ENCODE data around the gene RELN.

Gene RELN

DNA sequence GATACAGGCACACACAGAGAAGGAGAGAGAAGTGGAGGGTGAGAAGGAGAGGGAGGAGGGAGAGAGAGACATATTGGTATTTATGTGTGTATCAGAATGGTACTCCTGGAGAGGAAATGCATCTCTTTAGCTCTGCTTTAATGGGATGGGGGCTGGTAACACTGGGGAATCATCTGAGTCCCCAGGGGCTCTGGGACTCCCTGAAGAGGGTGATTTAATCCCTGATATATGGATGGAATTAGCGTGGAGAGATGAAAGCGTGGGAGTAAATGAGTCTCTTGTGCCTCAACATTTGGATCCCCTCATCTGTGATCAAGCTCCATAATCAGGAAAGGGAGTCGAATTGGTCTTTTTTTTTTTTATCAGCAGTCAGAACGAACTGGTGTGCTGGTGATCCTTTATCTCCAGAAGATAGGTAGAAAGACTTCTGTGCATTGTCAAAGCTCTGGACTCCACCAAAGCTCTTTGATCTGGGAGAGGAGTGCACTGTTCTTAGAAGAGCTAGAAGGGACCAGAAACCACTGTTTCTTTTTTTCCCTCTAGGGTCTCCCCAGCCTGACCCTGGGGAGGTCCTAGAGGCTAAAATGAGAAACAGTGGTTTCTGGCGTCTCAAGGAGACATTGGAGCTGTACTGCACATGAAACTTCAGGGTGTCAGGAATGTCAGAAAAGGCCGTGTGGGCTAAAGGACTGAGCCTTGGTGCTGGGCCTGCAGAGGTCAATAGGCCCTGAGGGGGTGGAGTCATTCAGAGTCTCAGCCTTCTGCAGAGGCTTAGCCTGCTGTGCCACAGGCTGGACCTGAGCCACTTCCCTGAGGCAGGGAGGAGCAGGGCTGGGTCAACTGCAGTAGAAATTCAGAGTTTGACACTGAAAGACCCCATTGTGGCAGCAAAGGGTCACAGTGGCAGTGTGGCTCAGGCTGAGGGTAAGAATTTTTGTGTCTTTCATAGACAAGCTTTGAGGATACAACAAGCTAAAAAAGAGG is 309.0 kb downstream of the RELN start:
- no peak overlapping the region for H2BK15ac ChIP-seq (replicated peaks; ENCODE audit: low read depth)
- no CpG with 5 or more reads among the region's 6 CpGs for WGBS (ENCODE audit: extremely low coverage, insufficient coverage, low lambda C conversion rate)
- no peaks in the 10 kb centered on the region for H3K27me3 ChIP-seq (ENCODE audit: insufficient read depth, low read length, poor library complexity)
- peak; percentile 62 for DNase-seq
- no peak overlapping the region for H4K5ac ChIP-seq (ENCODE audit: low read length)
- no peak overlapping the region for H3K27ac ChIP-seq (ENCODE audit: low read depth, low read length)
- H3K18ac ChIP-seq (ENCODE audit: low read length): peak overlapping the region; percentile 1
- H2AK5ac ChIP-seq (ENCODE audit: low read length): no peak overlapping the region
- peak overlapping the region; percentile 6 for H3K56ac ChIP-seq (ENCODE audit: low read length)
- peaks cover 4% of the 10 kb centered on the region for H3K4me1 ChIP-seq (ENCODE audit: control insufficient read depth, low read depth, low read length)
- H2BK120ac ChIP-seq (ENCODE audit: low read depth, low read length): no peak overlapping the region
- no peaks in the 10 kb centered on the region for H3K79me2 ChIP-seq (ENCODE audit: control insufficient read depth, insufficient read depth, low read length)
- H2BK5ac ChIP-seq (ENCODE audit: low read length): no peak overlapping the region
- H3K4ac ChIP-seq (ENCODE audit: low read depth, low read length): peak overlapping the region; percentile 5
- H3K4me2 ChIP-seq (ENCODE audit: low read length): no peak overlapping the region
- H3K23ac ChIP-seq (ENCODE audit: low read length): no peak overlapping the region
- no peaks in the 10 kb centered on the region for H3K36me3 ChIP-seq (ENCODE audit: control insufficient read depth, insufficient read depth, low read length)
- no peak overlapping the region for H3K4me3 ChIP-seq (ENCODE audit: low read length)
- no peak overlapping the region for H4K8ac ChIP-seq (ENCODE audit: low read depth, low read length)
- H3K9ac ChIP-seq (ENCODE audit: low read length): no peak overlapping the region
- no peaks in the 10 kb centered on the region for H3K79me1 ChIP-seq (ENCODE audit: low read length)

DNA sequence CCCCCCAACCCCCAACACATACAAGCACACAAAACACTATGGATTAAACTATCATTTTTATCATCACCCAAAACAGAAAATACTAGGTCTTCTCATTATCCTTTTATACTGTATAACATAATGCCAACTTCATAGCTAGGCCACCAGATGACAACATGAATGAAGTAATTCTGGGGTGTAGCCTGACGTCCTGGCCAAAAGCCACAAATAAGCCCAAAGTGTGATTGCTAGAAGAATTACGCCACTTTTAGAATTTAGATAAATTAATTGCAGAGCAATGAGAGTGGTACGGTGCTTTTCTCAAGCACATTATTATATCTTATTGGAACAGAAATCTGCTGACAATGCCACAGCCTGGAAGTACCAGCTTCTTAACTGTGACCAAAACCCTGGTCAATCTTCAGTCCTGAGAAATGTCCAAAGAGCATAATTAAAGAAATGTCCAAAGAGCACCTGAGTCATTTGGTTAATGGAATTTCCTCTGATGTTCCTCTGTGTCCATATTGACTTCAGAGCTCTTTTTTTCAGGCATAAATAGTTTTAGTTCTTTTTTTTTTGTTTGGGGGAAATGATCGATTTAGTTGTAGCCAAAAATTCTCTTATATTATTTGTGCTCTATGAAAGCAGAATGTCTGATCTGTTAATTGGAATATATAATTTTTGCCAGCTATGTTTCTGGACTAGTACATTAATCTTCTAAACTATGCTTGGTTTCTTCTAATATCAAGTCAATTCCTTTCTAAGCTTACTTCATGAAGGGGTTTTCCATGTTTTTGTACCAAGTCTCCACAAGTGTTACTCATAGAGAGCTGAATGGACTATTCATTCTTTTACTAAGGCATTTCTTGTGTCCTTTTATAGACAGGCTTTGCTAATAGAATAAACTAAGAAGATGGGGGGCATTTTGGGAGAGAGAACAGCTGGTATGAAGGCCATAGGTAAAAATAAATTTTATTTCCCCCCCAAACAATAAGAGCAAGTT is 310.0 kb downstream of the RELN start:
- DNase-seq: no peak
- Histone ChIP-seq H3K18ac (ENCODE audit: low read length) (no peak overlapping the region), H3K79me2 (ENCODE audit: control insufficient read depth, insufficient read depth, low read length) (no peaks in the 10 kb centered on the region), H2BK120ac (ENCODE audit: low read depth, low read length) (peak overlapping the region; percentile 61), H3K79me1 (ENCODE audit: low read length) (no peaks in the 10 kb centered on the region), H3K36me3 (ENCODE audit: control insufficient read depth, insufficient read depth, low read length) (no peaks in the 10 kb centered on the region), H2BK15ac (replicated peaks; ENCODE audit: low read depth) (no peak overlapping the region), H3K4ac (ENCODE audit: low read depth, low read length) (no peak overlapping the region), H4K8ac (ENCODE audit: low read depth, low read length) (no peak overlapping the region), H2AK5ac (ENCODE audit: low read length) (no peak overlapping the region), H3K23ac (ENCODE audit: low read length) (no peak overlapping the region), H3K4me3 (ENCODE audit: low read length) (no peak overlapping the region), H3K27ac (ENCODE audit: low read depth, low read length) (no peak overlapping the region), H3K27me3 (ENCODE audit: insufficient read depth, low read length, poor library complexity) (no peaks in the 10 kb centered on the region), H3K4me2 (ENCODE audit: low read length) (no peak overlapping the region), H3K9ac (ENCODE audit: low read length) (no peak overlapping the region), H4K5ac (ENCODE audit: low read length) (no peak overlapping the region), H2BK5ac (ENCODE audit: low read length) (no peak overlapping the region), H3K4me1 (ENCODE audit: control insufficient read depth, low read depth, low read length) (peaks cover 4% of the 10 kb centered on the region), H3K56ac (ENCODE audit: low read length) (no peak overlapping the region)
- no CpG with 5 or more reads among the region's 4 CpGs for WGBS (ENCODE audit: extremely low coverage, insufficient coverage, low lambda C conversion rate)

DNA sequence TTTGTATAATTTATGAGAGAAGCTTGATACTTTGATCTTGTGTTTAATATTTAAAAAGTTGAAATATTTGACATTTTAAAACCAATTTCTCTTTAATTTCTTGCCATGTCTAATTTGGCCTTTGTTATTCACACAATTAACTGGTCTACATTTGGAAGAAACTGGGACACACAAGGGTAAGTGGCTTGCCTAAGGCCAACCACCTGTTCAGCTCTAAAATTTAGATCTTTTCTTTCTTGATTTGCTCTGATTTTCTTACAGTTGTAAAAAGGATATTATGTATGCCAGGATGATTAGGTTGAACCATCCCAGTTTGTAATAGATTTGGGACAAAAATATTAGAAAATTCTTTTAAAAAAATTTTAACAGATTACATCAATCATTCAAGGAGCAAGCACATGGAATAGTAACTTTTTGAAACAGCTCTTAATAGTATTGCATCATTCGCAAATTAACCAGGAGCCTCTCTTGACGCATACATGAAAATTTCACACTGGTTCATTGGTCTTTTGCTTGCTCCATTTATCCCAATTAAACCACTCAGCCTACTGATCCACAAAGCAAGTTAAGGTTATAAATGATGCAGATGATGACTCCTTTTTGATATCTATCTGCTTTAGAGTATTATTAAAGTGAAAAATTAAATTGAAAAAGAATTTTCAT is 321.0 kb downstream of the RELN start:
- WGBS (ENCODE audit: extremely low coverage, insufficient coverage, low lambda C conversion rate): no CpG with 5 or more reads among the region's 2 CpGs
- Histone ChIP-seq H2BK120ac (ENCODE audit: low read depth, low read length) (no peak overlapping the region), H3K23ac (ENCODE audit: low read length) (no peak overlapping the region), H3K4ac (ENCODE audit: low read depth, low read length) (no peak overlapping the region), H3K27ac (ENCODE audit: low read depth, low read length) (no peak overlapping the region), H3K56ac (ENCODE audit: low read length) (no peak overlapping the region), H3K4me3 (ENCODE audit: low read length) (no peak overlapping the region), H3K4me1 (ENCODE audit: control insufficient read depth, low read depth, low read length) (no peaks in the 10 kb centered on the region), H3K36me3 (ENCODE audit: control insufficient read depth, insufficient read depth, low read length) (no peaks in the 10 kb centered on the region), H3K79me2 (ENCODE audit: control insufficient read depth, insufficient read depth, low read length) (no peaks in the 10 kb centered on the region), H3K27me3 (ENCODE audit: insufficient read depth, low read length, poor library complexity) (no peaks in the 10 kb centered on the region), H3K4me2 (ENCODE audit: low read length) (no peak overlapping the region), H3K9ac (ENCODE audit: low read length) (no peak overlapping the region), H2BK5ac (ENCODE audit: low read length) (no peak overlapping the region), H4K8ac (ENCODE audit: low read depth, low read length) (no peak overlapping the region), H3K79me1 (ENCODE audit: low read length) (no peaks in the 10 kb centered on the region), H3K18ac (ENCODE audit: low read length) (no peak overlapping the region), H4K5ac (ENCODE audit: low read length) (no peak overlapping the region), H2BK15ac (replicated peaks; ENCODE audit: low read depth) (no peak overlapping the region), H2AK5ac (ENCODE audit: low read length) (no peak overlapping the region)
- DNase-seq: no peak

DNA sequence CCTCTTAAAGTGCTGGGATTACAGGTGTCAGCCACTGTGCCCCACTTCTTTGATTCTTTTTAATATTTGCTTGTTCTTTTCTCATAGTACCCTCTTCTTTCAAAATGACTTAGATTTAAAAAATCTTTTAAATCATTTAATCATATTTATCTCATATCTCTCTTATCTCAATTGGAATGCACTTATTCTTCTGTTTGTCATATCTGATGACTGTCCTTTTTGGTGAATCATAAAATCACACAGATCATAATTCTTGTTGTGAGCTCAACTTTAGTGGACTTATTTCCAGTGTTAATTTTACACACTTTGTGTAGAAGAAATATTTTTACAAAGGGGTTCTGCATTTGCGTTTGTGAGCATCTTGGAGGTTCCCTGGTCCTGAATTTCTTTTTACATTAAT is 323.1 kb downstream of the RELN start:
- Histone ChIP-seq H3K4me2 (ENCODE audit: low read length) (no peak overlapping the region), H4K5ac (ENCODE audit: low read length) (no peak overlapping the region), H3K4ac (ENCODE audit: low read depth, low read length) (no peak overlapping the region), H3K4me1 (ENCODE audit: control insufficient read depth, low read depth, low read length) (no peaks in the 10 kb centered on the region), H3K27me3 (ENCODE audit: insufficient read depth, low read length, poor library complexity) (no peaks in the 10 kb centered on the region), H2BK5ac (ENCODE audit: low read length) (no peak overlapping the region), H3K79me2 (ENCODE audit: control insufficient read depth, insufficient read depth, low read length) (no peaks in the 10 kb centered on the region), H3K23ac (ENCODE audit: low read length) (no peak overlapping the region), H2BK120ac (ENCODE audit: low read depth, low read length) (no peak overlapping the region), H3K9ac (ENCODE audit: low read length) (no peak overlapping the region), H3K27ac (ENCODE audit: low read depth, low read length) (no peak overlapping the region), H3K18ac (ENCODE audit: low read length) (peak overlapping the region; percentile 11), H3K36me3 (ENCODE audit: control insufficient read depth, insufficient read depth, low read length) (no peaks in the 10 kb centered on the region), H3K79me1 (ENCODE audit: low read length) (no peaks in the 10 kb centered on the region), H3K4me3 (ENCODE audit: low read length) (no peak overlapping the region), H2BK15ac (replicated peaks; ENCODE audit: low read depth) (no peak overlapping the region), H3K56ac (ENCODE audit: low read length) (no peak overlapping the region), H2AK5ac (ENCODE audit: low read length) (no peak overlapping the region), H4K8ac (ENCODE audit: low read depth, low read length) (no peak overlapping the region)
- no peak for DNase-seq
- no CpG with 5 or more reads among the region's 1 CpG for WGBS (ENCODE audit: extremely low coverage, insufficient coverage, low lambda C conversion rate)

DNA sequence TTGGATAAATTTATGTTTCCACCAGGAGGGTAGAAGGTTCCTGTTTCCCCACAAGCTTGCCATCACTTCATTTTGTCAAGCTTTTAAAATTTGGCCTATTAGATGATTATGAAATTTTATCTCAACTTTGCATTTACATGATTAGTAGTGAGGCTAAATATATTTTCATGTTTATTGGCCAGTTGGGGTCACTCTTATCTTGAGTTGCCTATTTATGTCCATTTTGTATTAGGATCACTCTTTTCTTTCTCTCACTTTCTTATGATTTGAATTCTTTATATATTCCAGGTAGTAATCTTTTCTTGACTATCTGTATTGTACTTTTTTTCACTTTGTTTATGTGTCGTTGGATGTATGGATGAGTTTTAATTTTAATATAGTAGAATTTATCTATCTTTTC is 324.9 kb downstream of the RELN start:
- Histone ChIP-seq H3K4me1 (ENCODE audit: control insufficient read depth, low read depth, low read length) (no peaks in the 10 kb centered on the region), H2BK5ac (ENCODE audit: low read length) (no peak overlapping the region), H3K18ac (ENCODE audit: low read length) (no peak overlapping the region), H2BK120ac (ENCODE audit: low read depth, low read length) (no peak overlapping the region), H3K79me1 (ENCODE audit: low read length) (no peaks in the 10 kb centered on the region), H3K9ac (ENCODE audit: low read length) (no peak overlapping the region), H3K27me3 (ENCODE audit: insufficient read depth, low read length, poor library complexity) (no peaks in the 10 kb centered on the region), H3K36me3 (ENCODE audit: control insufficient read depth, insufficient read depth, low read length) (no peaks in the 10 kb centered on the region), H3K4me3 (ENCODE audit: low read length) (no peak overlapping the region), H3K79me2 (ENCODE audit: control insufficient read depth, insufficient read depth, low read length) (no peaks in the 10 kb centered on the region), H3K27ac (ENCODE audit: low read depth, low read length) (no peak overlapping the region), H3K23ac (ENCODE audit: low read length) (no peak overlapping the region), H2BK15ac (replicated peaks; ENCODE audit: low read depth) (no peak overlapping the region), H4K8ac (ENCODE audit: low read depth, low read length) (no peak overlapping the region), H3K4ac (ENCODE audit: low read depth, low read length) (no peak overlapping the region), H4K5ac (ENCODE audit: low read length) (no peak overlapping the region), H2AK5ac (ENCODE audit: low read length) (no peak overlapping the region), H3K4me2 (ENCODE audit: low read length) (no peak overlapping the region), H3K56ac (ENCODE audit: low read length) (no peak overlapping the region)
- DNase-seq: no peak
- no CpG with 5 or more reads among the region's 1 CpG for WGBS (ENCODE audit: extremely low coverage, insufficient coverage, low lambda C conversion rate)
